ENCODE results near the gene SHISA6.

SHISA6 gene

GRCh38 chr17:11538366-11538765, 297.4 kb downstream of the SHISA6 start:
- no peak for TF ChIP-seq CTCF (IDR thresholded peaks at IDR 0.05; ENCODE audit: insufficient read depth, missing control alignments)
- FAIRE-seq (no peak), DNase-seq (ENCODE audit: insufficient read length, low spot score) (no peak)

- no peak for TF ChIP-seq CTCF (IDR thresholded peaks at IDR 0.05; ENCODE audit: insufficient read depth, missing control alignments)
- no peak for FAIRE-seq
- no peak for DNase-seq (ENCODE audit: insufficient read length, low spot score)
Observed at GRCh38 chr17:11539637-11540036, 298.6 kb downstream of the SHISA6 start.

- no peak for FAIRE-seq
- no peak for DNase-seq (ENCODE audit: insufficient read length, low spot score)
- TF ChIP-seq CTCF (IDR thresholded peaks at IDR 0.05; ENCODE audit: insufficient read depth, missing control alignments) = no peak
Observed at GRCh38 chr17:11545002-11545401, 304.0 kb downstream of the SHISA6 start.

GRCh38 chr17:11545696-11546095, 304.7 kb downstream of the SHISA6 start:
- no peak for TF ChIP-seq CTCF (IDR thresholded peaks at IDR 0.05; ENCODE audit: insufficient read depth, missing control alignments)

GRCh38 chr17:11547853-11548252, 306.8 kb downstream of the SHISA6 start:
- no peak for DNase-seq (ENCODE audit: insufficient read length, low spot score)
- FAIRE-seq = no peak
- no peak for TF ChIP-seq CTCF (IDR thresholded peaks at IDR 0.05; ENCODE audit: insufficient read depth, missing control alignments)

More at GRCh38 chr17:11545696-11546095, 304.7 kb downstream of the SHISA6 start:
- FAIRE-seq (no peak), DNase-seq (ENCODE audit: insufficient read length, low spot score) (no peak)

GRCh38 chr17:11548398-11548797, 307.4 kb downstream of the SHISA6 start:
- no peak for TF ChIP-seq CTCF (IDR thresholded peaks at IDR 0.05; ENCODE audit: insufficient read depth, missing control alignments)
- FAIRE-seq (no peak), DNase-seq (ENCODE audit: insufficient read length, low spot score) (no peak)

- no peak for TF ChIP-seq CTCF (IDR thresholded peaks at IDR 0.05; ENCODE audit: insufficient read depth, missing control alignments)
- FAIRE-seq = no peak
- DNase-seq (ENCODE audit: insufficient read length, low spot score) = no peak
Observed at GRCh38 chr17:11550431-11550830, 309.4 kb downstream of the SHISA6 start.
